Fibroblast of mammary gland (primary cell): Measurements from ENCODE around the gene ITGB2.

Experiments used
- DNase-seq: peaks from one replicate; pipeline ENCODE4 v3.0.0-alpha.2; 2010; ENCODE audit warnings: low read depth
- H3K4me3 ChIP-seq: 2 replicates; pipeline ENCODE4 v1.5.1; 2011; ENCODE audit warnings: low read depth, mild to moderate bottlenecking, low read length, moderate library complexity; ENCODE audit not compliant: control insufficient read depth
- TF ChIP-seq, protein P1 (sequence below): conservative IDR thresholded peaks from 2 replicates; pipeline ENCODE4 v1.5.1; 2011; ENCODE audit warnings: low read depth, low read length, inconsistent platforms; ENCODE audit not compliant: control insufficient read depth, insufficient read depth

ITGB2 gene

GRCh38 chr21:44954281-44954771 lies 33.6 kb upstream of the ITGB2 start:
- no peak for DNase-seq
- TF ChIP-seq, protein P1, sequence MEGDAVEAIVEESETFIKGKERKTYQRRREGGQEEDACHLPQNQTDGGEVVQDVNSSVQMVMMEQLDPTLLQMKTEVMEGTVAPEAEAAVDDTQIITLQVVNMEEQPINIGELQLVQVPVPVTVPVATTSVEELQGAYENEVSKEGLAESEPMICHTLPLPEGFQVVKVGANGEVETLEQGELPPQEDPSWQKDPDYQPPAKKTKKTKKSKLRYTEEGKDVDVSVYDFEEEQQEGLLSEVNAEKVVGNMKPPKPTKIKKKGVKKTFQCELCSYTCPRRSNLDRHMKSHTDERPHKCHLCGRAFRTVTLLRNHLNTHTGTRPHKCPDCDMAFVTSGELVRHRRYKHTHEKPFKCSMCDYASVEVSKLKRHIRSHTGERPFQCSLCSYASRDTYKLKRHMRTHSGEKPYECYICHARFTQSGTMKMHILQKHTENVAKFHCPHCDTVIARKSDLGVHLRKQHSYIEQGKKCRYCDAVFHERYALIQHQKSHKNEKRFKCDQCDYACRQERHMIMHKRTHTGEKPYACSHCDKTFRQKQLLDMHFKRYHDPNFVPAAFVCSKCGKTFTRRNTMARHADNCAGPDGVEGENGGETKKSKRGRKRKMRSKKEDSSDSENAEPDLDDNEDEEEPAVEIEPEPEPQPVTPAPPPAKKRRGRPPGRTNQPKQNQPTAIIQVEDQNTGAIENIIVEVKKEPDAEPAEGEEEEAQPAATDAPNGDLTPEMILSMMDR: no peak
- H3K4me3 ChIP-seq: no peak overlapping the region

- TF ChIP-seq, protein P1: no peak
- H3K4me3 ChIP-seq: no peak overlapping the region
- DNase-seq: no peak
Measured at GRCh38 chr21:44953628-44954021, 32.9 kb upstream of the ITGB2 start.

DNA sequence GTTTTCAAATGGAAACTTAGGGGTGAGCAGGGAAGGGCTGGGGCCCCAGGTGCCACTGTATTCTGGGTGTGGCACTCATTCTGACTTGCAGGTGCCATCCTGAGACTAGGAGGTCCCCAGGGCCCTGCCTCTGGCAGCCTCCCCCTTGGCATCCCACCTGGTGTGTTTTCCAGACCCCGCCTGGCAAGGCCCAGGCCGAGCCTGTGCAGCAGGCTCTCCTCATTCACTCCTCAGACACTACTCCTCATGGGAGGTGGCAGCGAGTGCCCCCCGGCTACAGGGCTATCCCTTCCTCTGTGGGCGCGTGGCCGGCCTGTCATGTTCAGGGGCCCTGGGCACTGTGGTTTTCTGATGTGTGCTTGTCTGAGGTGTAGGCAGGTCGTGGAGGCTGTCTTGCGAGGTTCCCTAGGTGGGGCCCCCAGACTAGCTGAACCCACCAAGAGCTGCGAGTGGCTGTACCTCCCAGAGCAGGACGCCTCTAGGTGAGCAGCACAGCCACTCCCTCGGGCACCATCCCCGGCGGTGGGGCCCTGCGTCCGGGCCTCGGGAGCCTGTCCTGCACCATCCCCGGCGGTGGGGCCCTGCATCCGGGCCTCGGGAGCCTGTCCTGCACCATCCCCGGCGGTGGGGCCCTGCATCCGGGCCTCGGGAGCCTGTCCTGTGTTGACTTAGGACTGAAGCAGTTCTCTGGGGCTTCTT lies 32.4 kb upstream of the ITGB2 start:
- DNase-seq: no peak
- no peak overlapping the region for H3K4me3 ChIP-seq
- TF ChIP-seq, protein P1: no peak

GRCh38 chr21:44952116-44952928 lies 31.6 kb upstream of the ITGB2 start:
- no peak for DNase-seq
- no peak overlapping the region for H3K4me3 ChIP-seq
- TF ChIP-seq, protein P1: no peak

DNA sequence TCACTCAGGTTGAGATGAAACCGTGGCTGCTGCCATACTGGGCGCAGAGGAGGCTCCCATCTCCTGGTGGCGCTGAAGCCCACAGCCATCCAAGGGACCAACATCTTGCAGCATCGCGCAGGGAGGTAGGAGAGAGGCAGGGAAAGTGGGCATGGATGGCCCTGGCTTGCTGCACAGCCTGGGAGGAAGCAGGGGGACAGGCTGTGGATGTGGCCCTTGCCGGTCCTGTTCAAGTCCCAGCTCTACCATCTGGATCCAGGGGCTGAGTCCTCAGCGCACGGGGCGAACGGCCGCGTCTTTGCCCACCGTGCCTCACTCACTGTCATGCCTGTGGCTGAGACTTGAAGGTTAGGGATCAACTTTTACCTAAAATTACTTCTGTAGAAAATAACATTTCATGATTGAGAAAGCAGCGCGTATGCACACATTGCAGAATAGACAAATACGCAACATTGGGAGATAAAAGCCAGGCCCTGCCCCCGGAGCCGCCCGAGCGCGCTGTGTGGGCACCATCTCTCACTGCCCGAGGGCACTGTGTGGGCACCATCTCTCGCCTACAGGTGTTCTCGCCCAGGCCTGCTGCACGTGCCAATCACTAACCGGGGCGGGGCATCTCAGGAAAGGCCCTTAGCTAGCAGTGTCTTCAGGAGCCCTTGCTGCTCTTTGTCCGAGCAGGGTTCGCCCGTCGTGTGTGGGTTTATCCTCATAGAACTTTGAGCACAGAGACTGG lies 30.7 kb upstream of the ITGB2 start:
- no peak for DNase-seq
- TF ChIP-seq, protein P1: no peak
- no peak overlapping the region for H3K4me3 ChIP-seq

DNA sequence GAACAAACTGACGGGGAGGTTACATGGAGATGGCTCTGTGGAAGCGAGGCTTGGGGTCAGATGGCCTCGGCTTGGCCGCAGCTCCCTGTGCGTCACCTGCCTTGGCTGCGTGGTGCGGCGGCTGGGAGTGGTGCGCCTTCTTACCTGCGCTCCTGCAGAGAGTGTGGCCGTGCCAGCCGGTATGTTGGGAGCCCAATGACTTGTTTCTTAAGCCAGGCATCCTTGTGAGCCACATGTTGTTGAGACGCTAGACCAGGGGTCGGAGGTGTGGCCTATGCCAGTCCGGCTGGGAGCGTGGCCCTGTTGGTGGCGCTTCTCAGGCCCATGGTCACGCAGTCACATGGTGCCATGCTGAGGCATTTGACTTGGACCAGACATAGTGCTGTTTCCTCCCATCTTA lies 29.7 kb upstream of the ITGB2 start:
- TF ChIP-seq, protein P1: no peak
- no peak for DNase-seq
- no peak overlapping the region for H3K4me3 ChIP-seq
